Endothelial cell of umbilical vein (primary cell): ENCODE data around the gene DPH7.

Source experiments
- POLR2A ChIP-seq: IDR thresholded peaks from 2 replicates; pipeline ENCODE4 v1.6.1; 2012; ENCODE audit warnings: low read depth, mild to moderate bottlenecking, control low read depth, low read length
- POLR2AphosphoS5 ChIP-seq: IDR thresholded peaks from 2 replicates; pipeline ENCODE4 v1.6.1; 2012; ENCODE audit warnings: low read depth, mild to moderate bottlenecking, control low read depth, low read length, moderate library complexity; ENCODE audit not compliant: insufficient read depth
- TF ChIP-seq, protein P1 (sequence below), 2 donors: IDR thresholded peaks; 1 replicate in 1 of 2; 2 replicates in 1 of 2; pipeline ENCODE4 v1.5.1; 2011; ENCODE audit warnings: low read length in 2 of 2, mild to moderate bottlenecking in 2 of 2, moderate library complexity in 2 of 2, control low read depth in 1 of 2, inconsistent platforms in 1 of 2, low read depth in 1 of 2; ENCODE audit not compliant: insufficient read depth in 1 of 2; ENCODE audit errors: extremely low read depth in 1 of 2

DNA sequence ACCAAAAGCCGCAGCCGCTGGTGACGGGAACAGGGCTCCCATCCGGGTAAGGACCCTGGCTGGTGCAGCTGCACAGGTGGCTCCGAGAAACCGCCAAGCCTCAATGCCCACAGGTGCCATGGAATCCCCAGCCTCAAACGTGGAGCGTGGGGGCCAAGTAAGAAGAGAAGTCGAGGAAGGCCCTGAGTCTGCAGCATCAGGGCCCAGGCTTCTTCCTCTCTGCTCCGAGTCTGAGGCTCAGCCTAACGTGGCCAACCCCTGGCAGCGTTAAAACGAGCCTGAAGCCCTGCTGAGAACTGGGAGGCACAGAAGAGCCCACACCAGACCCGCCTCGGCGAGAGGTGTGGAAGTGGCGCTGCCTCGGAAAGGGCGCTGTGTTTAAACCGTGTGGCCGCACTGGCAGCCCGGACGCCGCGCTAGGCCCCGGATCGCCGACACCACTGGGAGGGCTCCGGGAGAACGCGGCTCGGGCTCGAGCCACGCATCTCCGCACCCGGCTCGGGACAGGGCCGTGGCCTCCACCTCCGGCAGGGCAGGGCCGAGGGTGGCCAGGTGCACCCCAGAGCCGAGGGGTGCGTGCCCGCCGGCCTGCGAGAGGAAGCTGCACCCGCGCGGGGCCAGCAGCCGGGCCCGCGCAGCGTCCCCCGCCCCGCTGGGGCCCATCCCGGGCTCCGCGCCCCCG, 10.9 kb upstream of the DPH7 start:
- TF ChIP-seq, protein P1, sequence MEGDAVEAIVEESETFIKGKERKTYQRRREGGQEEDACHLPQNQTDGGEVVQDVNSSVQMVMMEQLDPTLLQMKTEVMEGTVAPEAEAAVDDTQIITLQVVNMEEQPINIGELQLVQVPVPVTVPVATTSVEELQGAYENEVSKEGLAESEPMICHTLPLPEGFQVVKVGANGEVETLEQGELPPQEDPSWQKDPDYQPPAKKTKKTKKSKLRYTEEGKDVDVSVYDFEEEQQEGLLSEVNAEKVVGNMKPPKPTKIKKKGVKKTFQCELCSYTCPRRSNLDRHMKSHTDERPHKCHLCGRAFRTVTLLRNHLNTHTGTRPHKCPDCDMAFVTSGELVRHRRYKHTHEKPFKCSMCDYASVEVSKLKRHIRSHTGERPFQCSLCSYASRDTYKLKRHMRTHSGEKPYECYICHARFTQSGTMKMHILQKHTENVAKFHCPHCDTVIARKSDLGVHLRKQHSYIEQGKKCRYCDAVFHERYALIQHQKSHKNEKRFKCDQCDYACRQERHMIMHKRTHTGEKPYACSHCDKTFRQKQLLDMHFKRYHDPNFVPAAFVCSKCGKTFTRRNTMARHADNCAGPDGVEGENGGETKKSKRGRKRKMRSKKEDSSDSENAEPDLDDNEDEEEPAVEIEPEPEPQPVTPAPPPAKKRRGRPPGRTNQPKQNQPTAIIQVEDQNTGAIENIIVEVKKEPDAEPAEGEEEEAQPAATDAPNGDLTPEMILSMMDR (IDR thresholded peaks at IDR 0.05; ENCODE audit: extremely low read depth in 1 of 2, insufficient read depth in 1 of 2, low read depth in 1 of 2, low read length in 2 of 2) = no peak
- TF ChIP-seq POLR2AphosphoS5 = no peak
- no peak for TF ChIP-seq POLR2A
